GM21447 (cell line): ENCODE results near the gene LTB4R.

Experiments
- ATAC-seq: cut with Tn5 transposase; IDR thresholded peaks from one replicate; pipeline ENCODE4 v1.9.1; 2021; ENCODE audit not compliant: unreplicated experiment

Gene LTB4R

GRCh38 chr14:24278424-24278823 is 32.9 kb upstream of the LTB4R start:
- ATAC-seq: no peak

GRCh38 chr14:24279301-24280186 is 31.8 kb upstream of the LTB4R start:
- peak; percentile 69 for ATAC-seq

GRCh38 chr14:24280797-24281460 is 30.4 kb upstream of the LTB4R start:
- no peak for ATAC-seq

- no peak for ATAC-seq
These were observed 29.7 kb upstream of the LTB4R start for GRCh38 chr14:24281636-24282035.

- ATAC-seq: no peak
These were observed 28.6 kb upstream of the LTB4R start for GRCh38 chr14:24282736-24283135.

GRCh38 chr14:24283796-24284460 is 27.4 kb upstream of the LTB4R start:
- no peak for ATAC-seq

- no peak for ATAC-seq
These were observed 26.7 kb upstream of the LTB4R start for GRCh38 chr14:24284501-24285035.

- ATAC-seq: no peak
These were observed 26.0 kb upstream of the LTB4R start for GRCh38 chr14:24285351-24285750.

GRCh38 chr14:24286996-24287395 is 24.3 kb upstream of the LTB4R start:
- no peak for ATAC-seq

- ATAC-seq: peak; percentile 69
These were observed 21.5 kb upstream of the LTB4R start for GRCh38 chr14:24289649-24290280.

GRCh38 chr14:24290746-24291145 is 20.6 kb upstream of the LTB4R start:
- ATAC-seq: no peak

GRCh38 chr14:24291446-24292117 is 19.7 kb upstream of the LTB4R start:
- no peak for ATAC-seq

- ATAC-seq: no peak
These were observed 19.0 kb upstream of the LTB4R start for GRCh38 chr14:24292118-24292807.

GRCh38 chr14:24293525-24293924 is 17.8 kb upstream of the LTB4R start:
- ATAC-seq: no peak

- peak; percentile 41 for ATAC-seq
These were observed 14.8 kb upstream of the LTB4R start for GRCh38 chr14:24296341-24297157.

- peak; percentile 21 for ATAC-seq
These were observed 13.9 kb upstream of the LTB4R start for GRCh38 chr14:24297190-24297964.

- no peak for ATAC-seq
These were observed 12.4 kb upstream of the LTB4R start for GRCh38 chr14:24298892-24299254.
